Femur (tissue), 1 donor: ENCODE data around the gene FAM72D.
"Not testable (repeated sequence)": the region's sequence is repeated elsewhere in the genome, so short reads cannot be mapped to it uniquely, and the experiment has no call there.

Experiments used
- DNase-seq: peaks from one replicate; pipeline ENCODE4 v3.0.0-alpha.2; 2017

Gene FAM72D

GRCh38 chr1:145093517-145094149 is 2.1 kb upstream of the FAM72D start:
- DNase-seq: peak; percentile 23

GRCh38 chr1:145094655-145095211 is 1.0 kb upstream of the FAM72D start:
- not testable (repeated sequence) for DNase-seq

GRCh38 chr1:145101725-145102124 is 6.0 kb downstream of the FAM72D start:
- DNase-seq: not testable (repeated sequence)

- DNase-seq: not testable (repeated sequence)
Measured at GRCh38 chr1:145103294-145103693, 7.5 kb downstream of the FAM72D start.

GRCh38 chr1:145111674-145112073 is 15.9 kb downstream of the FAM72D start:
- DNase-seq: not testable (repeated sequence)

- not testable (repeated sequence) for DNase-seq
Measured at GRCh38 chr1:145112703-145113102, 16.9 kb downstream of the FAM72D start.

GRCh38 chr1:145114560-145115057 is 18.8 kb downstream of the FAM72D start:
- not testable (repeated sequence) for DNase-seq

- not testable (repeated sequence) for DNase-seq
Measured at GRCh38 chr1:145115587-145116493, 20.1 kb downstream of the FAM72D start.

- not testable (repeated sequence) for DNase-seq
Measured at GRCh38 chr1:145119842-145120241, 24.1 kb downstream of the FAM72D start.

GRCh38 chr1:145122344-145123061 is 26.7 kb downstream of the FAM72D start:
- not testable (repeated sequence) for DNase-seq

- DNase-seq: not testable (repeated sequence)
Measured at GRCh38 chr1:145123062-145123395, 27.3 kb downstream of the FAM72D start.

- DNase-seq: not testable (repeated sequence)
Measured at GRCh38 chr1:145123992-145124641, 28.3 kb downstream of the FAM72D start.

GRCh38 chr1:145125112-145125511 is 29.3 kb downstream of the FAM72D start:
- not testable (repeated sequence) for DNase-seq

- DNase-seq: not testable (repeated sequence)
Measured at GRCh38 chr1:145127144-145127543, 31.4 kb downstream of the FAM72D start.

GRCh38 chr1:145128697-145129469 is 33.1 kb downstream of the FAM72D start:
- peak; percentile 7 for DNase-seq

GRCh38 chr1:145134476-145134875 is 38.7 kb downstream of the FAM72D start:
- DNase-seq: not testable (repeated sequence)

GRCh38 chr1:145140549-145140948 is 44.8 kb downstream of the FAM72D start:
- not testable (repeated sequence) for DNase-seq

- DNase-seq: not testable (repeated sequence)
Measured at GRCh38 chr1:145144264-145144913, 48.6 kb downstream of the FAM72D start.

GRCh38 chr1:145146308-145146707 is 50.5 kb downstream of the FAM72D start:
- DNase-seq: not testable (repeated sequence)

GRCh38 chr1:145147172-145147571 is 51.4 kb downstream of the FAM72D start:
- DNase-seq: not testable (repeated sequence)

GRCh38 chr1:145155421-145155820 is 59.6 kb downstream of the FAM72D start:
- DNase-seq: not testable (repeated sequence)
